HG03045 (cell line): ENCODE data around the gene ZFP36L1.
"Not testable (repeated sequence)": the region's sequence is repeated elsewhere in the genome, so short reads cannot be mapped to it uniquely, and the experiment has no call there.

Experiments used
- ATAC-seq: cut with Tn5 transposase; IDR thresholded peaks from one replicate; pipeline ENCODE4 v1.9.1; 2021; ENCODE audit warnings: mild to moderate bottlenecking, moderate library complexity; ENCODE audit not compliant: unreplicated experiment

ZFP36L1 gene

GRCh38 chr14:68766299-68767247 lies 26.3 kb downstream of the ZFP36L1 start:
- no peak for ATAC-seq

- not testable (repeated sequence) for ATAC-seq
These were observed 29.0 kb downstream of the ZFP36L1 start for GRCh38 chr14:68763843-68764242.

DNA sequence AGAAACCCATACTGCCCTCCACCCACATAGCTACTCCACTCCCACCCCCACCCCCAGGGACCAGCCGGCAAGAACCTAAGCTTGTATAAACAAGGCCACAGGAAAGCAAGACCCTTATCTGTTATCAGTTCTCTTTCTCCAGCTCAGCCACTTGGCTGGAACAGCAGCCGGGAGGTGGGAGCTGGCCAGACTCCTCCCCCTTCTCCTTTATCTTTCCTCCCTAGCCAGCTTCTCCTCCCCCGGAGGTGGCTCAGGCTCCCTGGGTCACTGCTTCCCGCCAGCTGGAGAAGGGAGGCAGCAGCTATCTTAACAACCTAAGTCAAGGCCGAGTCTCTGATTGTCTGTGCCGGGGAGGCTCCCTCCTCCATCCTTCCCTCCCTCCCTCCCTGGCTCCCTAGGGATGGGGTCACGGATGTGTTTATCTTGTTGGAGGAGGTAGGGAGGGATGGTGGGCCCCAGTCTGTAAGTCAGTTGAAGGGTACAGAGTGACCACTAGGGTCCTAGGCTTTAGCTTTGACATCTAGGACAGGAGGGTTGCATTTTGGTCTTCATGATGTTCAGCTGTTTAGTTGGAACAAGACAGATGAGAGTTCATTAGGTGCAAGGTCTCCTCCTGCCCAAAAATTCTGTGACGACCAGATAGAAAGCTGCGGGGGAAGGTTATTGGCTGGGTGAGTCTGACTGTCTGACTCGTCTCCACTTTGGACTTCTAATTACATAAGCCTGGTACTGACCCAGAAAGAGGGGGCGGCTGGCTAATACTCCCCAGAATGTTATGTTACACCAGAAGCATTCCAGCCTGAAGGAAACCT lies 29.7 kb downstream of the ZFP36L1 start:
- ATAC-seq: no peak

- no peak for ATAC-seq
These were observed 31.5 kb downstream of the ZFP36L1 start for GRCh38 chr14:68761391-68761790.

DNA sequence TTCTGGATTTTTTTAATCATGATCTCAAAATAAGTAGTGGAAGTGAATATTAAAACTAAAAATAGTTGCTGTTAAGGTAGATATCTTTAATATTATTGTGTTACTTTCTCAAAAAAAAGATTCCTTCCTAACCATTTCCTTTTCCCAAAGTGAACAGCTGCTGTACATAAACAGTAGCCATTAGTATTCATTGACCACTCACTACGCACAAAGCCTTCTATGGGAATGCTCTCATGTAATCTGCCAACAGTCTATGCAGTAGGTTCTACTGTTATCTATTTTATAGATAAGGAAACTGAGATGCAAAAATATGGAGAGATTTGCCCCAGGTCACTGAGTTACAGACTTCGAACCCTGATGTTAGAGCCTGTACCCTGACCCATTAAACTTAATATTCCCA lies 32.1 kb downstream of the ZFP36L1 start:
- no peak for ATAC-seq

DNA sequence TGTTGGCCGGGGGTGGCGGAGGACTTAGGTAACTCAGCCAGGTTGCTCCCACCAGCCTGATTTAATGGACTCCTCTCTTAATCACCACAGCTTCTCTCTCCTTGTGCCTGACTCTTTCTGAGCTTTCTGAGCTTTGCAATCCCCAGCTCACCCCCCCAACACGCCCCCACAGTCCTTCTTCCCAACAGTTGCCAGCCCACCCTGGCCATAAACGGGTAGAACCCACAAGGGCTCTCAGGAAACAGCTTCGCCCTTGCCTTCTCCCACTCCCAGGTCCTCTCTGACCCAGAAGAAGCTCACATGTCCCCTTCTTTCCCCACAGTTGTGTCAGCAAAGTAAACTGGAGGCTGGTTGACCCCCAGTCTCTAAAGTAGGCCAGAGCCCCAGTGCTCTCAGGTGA lies 32.9 kb downstream of the ZFP36L1 start:
- no peak for ATAC-seq

DNA sequence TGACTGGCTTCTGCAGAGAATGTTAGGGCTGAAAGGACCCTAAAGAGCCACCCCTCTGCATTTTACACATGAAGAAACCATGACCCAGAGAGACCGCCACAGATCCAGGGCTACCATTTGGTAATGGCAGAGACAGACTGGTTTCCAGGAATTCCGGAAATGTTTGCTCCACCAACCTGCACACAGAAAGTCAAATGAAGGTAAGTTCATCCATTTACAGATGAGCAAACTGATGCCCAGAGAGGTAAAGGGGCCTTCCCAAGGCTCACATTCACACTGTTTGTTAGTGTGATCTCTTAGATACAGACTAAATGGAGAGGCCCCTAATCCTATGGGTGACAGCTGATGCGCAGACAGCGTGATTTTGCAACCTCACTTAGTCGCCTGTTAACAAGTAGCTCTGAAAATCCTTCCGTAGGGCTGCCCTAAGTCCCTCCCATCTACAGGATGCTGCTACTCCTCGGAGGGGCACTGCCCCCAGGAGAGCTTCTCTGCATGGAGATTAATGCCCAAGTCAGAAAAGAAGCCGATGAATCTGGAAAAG lies 33.8 kb downstream of the ZFP36L1 start:
- no peak for ATAC-seq

DNA sequence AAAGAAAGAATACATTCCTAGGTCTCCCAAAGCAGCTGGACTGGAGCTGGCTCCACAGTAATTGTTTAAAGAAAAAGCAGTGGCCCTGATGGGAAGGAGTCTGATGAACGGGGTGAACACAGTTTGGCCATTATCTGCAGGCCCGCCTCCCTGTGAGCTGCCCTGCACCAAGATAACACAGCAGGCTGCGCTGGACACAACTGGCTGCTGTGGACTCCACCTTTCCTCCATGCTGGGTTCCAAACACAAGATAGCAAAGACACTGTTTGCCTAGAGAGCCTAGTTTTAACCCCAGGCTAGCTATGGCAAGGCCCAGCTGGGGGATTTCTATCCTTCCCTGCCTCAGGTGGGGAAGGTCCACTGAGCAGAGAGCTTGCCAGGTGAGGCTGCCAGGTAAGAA lies 34.6 kb downstream of the ZFP36L1 start:
- no peak for ATAC-seq

GRCh38 chr14:68757618-68758081 lies 35.2 kb downstream of the ZFP36L1 start:
- ATAC-seq: no peak

DNA sequence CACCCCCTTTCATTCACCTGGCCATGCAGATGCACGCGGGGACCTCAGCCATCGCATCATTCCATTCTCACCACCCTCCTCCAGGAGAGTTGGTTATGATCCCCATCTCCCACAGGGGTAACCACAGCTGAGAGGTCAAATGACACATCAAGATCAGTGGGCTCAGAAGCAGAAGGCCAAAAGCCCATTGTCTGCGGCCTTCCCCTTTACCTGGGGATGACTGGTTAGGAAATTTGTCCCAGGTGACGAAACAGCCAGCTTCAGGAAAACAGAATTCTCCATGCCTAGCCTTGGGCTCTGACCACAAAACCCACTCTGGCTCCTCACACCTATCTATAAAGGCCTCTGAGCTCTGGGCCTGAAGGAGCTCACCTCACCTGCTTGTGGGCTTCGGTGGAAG lies 36.1 kb downstream of the ZFP36L1 start:
- ATAC-seq: no peak

DNA sequence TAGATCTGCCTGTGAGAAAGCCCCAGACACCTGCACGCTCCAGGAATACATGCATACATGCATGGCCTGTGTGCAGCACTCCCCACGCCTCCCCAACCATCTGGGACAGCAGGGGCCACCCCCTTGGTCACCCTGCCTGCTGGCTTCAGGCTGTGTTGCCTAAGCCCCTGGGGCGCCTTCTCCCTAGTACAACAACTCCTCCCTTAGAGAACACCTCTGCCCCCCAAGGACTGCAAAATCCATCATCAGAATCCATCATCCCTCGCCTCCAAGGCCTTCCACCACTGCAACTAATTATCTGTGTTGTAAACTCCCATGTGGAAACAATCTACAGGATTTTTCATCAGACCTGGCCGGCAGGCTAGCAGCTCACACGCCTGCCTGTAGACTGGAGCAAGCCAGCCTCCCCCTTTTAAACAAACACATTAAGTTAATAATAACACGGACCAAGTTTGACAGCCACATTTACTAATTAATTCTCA lies 36.8 kb downstream of the ZFP36L1 start:
- no peak for ATAC-seq

- no peak for ATAC-seq
These were observed 37.9 kb downstream of the ZFP36L1 start for GRCh38 chr14:68755016-68755353.

DNA sequence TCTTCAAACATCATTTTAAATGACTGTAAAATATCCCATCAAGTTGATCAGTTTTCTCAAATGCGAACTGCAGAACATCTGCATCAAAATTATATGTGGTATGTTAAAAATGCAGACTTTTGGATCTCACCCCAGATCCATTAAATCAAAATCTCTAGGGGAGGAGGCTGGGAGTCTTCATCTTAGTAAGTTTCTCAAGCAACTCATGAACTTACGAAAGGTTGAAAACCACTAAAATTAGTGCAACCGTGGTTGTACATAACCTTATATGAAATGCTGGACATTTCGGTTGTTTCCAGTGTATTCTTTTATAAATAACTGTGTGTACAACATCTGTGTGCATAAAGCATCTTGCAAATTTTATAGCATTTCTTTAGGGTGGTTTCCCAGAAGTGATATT lies 39.2 kb downstream of the ZFP36L1 start:
- ATAC-seq: no peak

- ATAC-seq: no peak
These were observed 40.4 kb downstream of the ZFP36L1 start for GRCh38 chr14:68752271-68753006.

- no peak for ATAC-seq
These were observed 43.1 kb downstream of the ZFP36L1 start for GRCh38 chr14:68749487-68750475.

DNA sequence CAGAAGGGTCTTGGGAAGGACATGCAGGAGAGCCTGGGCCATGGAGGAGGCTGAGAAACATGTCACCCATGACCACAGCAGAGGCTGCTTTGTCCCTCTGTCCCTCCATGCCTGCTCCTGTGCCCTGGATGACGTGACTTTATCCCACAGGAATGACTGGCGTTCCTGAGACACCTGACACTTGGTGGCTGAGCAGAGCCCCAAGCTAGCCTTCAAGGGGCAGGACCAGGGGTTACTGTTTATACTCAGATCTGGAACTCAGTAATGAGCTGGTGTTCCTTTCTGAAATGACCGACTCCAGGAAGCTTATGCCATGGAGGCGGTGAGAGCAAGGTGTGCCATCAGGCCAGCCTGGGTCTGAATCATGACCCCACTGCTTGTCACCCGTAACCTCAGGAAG lies 44.2 kb downstream of the ZFP36L1 start:
- ATAC-seq: no peak

DNA sequence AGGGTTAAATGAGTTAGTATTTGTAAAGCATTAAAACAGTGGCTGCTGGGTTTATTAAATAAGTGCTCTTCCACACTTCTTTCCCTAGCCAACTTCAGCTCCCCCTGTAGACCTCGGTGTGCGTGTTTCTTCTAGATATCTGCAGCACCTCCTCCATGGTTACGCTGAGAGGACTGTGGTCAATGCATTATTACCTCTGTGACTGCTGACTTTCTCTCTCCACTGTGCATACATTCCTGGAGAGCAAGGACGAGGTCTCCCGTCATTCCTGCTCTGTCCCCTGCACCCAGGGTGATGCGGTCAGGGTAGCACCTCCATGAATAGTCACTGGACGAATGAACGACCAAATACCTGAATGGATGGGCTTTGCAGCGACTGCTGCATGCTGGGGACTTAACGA lies 44.6 kb downstream of the ZFP36L1 start:
- ATAC-seq: no peak

GRCh38 chr14:68747393-68747792 lies 45.5 kb downstream of the ZFP36L1 start:
- ATAC-seq: no peak

DNA sequence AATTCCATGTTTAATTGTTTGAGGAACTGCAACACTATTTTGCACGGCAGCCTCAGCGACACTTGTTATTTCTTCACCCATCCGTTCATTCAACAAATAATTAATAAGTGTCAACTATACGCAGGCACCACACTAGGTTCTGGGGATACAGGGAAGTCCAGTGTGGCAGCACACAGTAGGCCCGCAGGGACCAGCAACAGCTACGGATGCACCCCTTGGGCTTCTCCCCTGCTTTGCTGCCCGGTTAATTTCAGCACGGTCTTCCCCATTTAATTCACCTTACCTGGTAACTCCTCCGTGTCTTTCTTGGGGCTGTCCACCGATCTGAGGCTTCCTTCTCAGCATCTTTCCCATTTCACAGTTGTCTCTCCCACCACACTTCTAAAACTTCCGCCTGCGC lies 48.3 kb downstream of the ZFP36L1 start:
- no peak for ATAC-seq
